Esophagus (tissue), 2 donors: ENCODE measurements around the gene UNKL. TPM values are rescaled to one million over a fixed set of nuclear protein-coding genes. Genes with fewer than 3 reads are reported as not detected.

ENCODE experiments used
- H3K27ac ChIP-seq, 2 donors: one replicate each; pipeline ENCODE4 v1.5.1; 2013; ENCODE audit warnings: low read depth in 2 of 2, mild to moderate bottlenecking in 2 of 2, inconsistent platforms in 1 of 2, low read length in 1 of 2, moderate library complexity in 1 of 2
- H3K27me3 ChIP-seq, 2 donors: one replicate each; pipeline ENCODE4 v1.6.1; 2013; ENCODE audit warnings: low read length in 2 of 2, control low read depth in 1 of 2, mild to moderate bottlenecking in 1 of 2; ENCODE audit not compliant: insufficient read depth in 2 of 2, control insufficient read depth in 1 of 2
- H3K36me3 ChIP-seq, 2 donors: one replicate each; pipeline ENCODE4 v1.6.1; 2013; ENCODE audit warnings: low read length in 1 of 2; ENCODE audit not compliant: control insufficient read depth in 2 of 2, insufficient read depth in 2 of 2
- H3K4me1 ChIP-seq, 2 donors: one replicate each; pipeline ENCODE4 v1.6.1; 2013; ENCODE audit warnings: low read length in 1 of 2; ENCODE audit not compliant: control insufficient read depth in 2 of 2, insufficient read depth in 2 of 2
- H3K4me3 ChIP-seq, 2 donors: one replicate each; pipeline ENCODE4 v1.5.1; 2013; ENCODE audit warnings: low read length in 2 of 2, mild to moderate bottlenecking in 2 of 2, low read depth in 1 of 2, moderate library complexity in 1 of 2
- H3K9me3 ChIP-seq, 2 donors: one replicate each; pipeline ENCODE4 v1.6.1; 2013; ENCODE audit warnings: mild to moderate bottlenecking in 2 of 2, low read depth in 1 of 2, low read length in 1 of 2, moderate library complexity in 1 of 2; ENCODE audit not compliant: control insufficient read depth in 2 of 2, insufficient read depth in 1 of 2
- WGBS, 2 donors: extraction: QIAGEN DNeasy Blood & Tissue Kit; methylation state at CpG; one replicate each; pipeline ENCODE4 v1.1.7; 2013; 5-methylcytosine and 5-hydroxymethylcytosine counted together
- polyA plus RNA-seq, 2 donors: library from polyadenylated mRNA; stranded (reverse); fragments of 200-250 nt; gene quantifications; one replicate each; pipeline ENCODE4 v1.2.3, GENCODE V29; 2013
- donor health status: healthy with polysubstance abuse.
- donor health status: Bipolar disorder and iron deficiency.

UNKL gene
- polyA plus RNA-seq, 2 donors, result 5.4 to 8.1 TPM

- Histone ChIP-seq H3K27ac (no peak overlapping the region), H3K4me3 (no peak overlapping the region), H3K27me3 (no peaks in the 10 kb centered on the region), H3K4me1 (no peaks in the 10 kb centered on the region), H3K9me3 (no peaks in the 10 kb centered on the region), H3K36me3 (peaks cover 13 to 65% of the 10 kb centered on the region in 2 donors)
- 93% methylated on average over 41 of the region's 41 CpGs for WGBS, 2 donors
These were observed 41.0 kb upstream of the UNKL start for GRCh38 chr16:1455190-1456171.

DNA sequence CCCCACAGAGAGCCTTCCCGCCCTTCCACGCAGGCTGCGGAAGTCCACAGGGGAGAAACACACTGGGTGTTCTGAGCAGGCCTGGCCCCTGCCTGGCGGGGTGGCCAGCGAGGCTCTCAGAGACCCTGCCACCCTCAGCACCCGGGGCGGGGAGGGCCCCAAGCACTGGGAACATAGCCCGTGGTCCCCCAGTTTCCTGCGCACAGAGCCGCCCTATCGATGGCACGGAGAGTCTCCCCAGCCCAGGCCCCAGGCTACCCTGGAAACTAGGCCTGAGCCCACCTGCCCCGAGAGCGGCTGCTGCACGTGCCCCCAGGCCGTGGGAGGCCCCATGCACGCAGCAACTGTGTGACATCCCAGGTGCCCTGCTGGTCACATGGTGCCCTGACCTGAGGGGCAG, 40.1 kb upstream of the UNKL start:
- no peaks in the 10 kb centered on the region for H3K9me3 ChIP-seq
- H3K4me1 ChIP-seq, result no peaks in the 10 kb centered on the region
- H3K4me3 ChIP-seq, result no peak overlapping the region
- H3K27me3 ChIP-seq, result no peaks in the 10 kb centered on the region
- 91 to 92% methylated on average over 17 of the region's 17 CpGs for WGBS, 2 donors
- H3K27ac ChIP-seq, result no peak overlapping the region
- H3K36me3 ChIP-seq, result peaks cover 10 to 65% of the 10 kb centered on the region in 2 donors

- no peaks in the 10 kb centered on the region for H3K9me3 ChIP-seq
- WGBS, 2 donors, result 93 to 94% methylated on average over 19 of the region's 19 CpGs
- no peak overlapping the region for H3K4me3 ChIP-seq
- H3K27me3 ChIP-seq, result no peaks in the 10 kb centered on the region
- no peak overlapping the region for H3K27ac ChIP-seq
- H3K4me1 ChIP-seq, result no peaks in the 10 kb centered on the region
- peaks cover 5 to 74% of the 10 kb centered on the region in 2 donors for H3K36me3 ChIP-seq
These were observed 38.8 kb upstream of the UNKL start for GRCh38 chr16:1453316-1453715.

DNA sequence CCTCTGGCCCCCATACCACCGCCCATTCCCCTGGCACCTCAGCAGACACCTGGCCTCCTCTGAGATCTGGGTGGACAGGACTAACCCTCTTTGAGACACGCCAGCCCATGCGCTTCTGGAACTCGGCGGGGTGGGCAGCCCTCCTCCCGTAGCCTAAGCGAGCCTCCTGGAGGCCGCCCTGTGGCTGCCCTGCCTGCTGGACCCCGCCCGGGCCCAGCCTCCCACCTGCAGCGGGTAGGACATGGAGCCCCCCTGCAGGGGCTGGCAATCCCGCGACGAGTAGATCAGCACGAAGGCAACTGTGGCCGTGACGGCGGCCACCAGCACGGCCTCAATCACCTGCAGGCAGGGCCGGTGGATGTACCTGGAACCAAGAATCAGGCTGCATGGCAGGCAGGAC, 38.0 kb upstream of the UNKL start:
- 93 to 94% methylated on average over 20 of the region's 20 CpGs for WGBS, 2 donors
- peaks cover 6 to 78% of the 10 kb centered on the region in 2 donors for H3K36me3 ChIP-seq

DNA sequence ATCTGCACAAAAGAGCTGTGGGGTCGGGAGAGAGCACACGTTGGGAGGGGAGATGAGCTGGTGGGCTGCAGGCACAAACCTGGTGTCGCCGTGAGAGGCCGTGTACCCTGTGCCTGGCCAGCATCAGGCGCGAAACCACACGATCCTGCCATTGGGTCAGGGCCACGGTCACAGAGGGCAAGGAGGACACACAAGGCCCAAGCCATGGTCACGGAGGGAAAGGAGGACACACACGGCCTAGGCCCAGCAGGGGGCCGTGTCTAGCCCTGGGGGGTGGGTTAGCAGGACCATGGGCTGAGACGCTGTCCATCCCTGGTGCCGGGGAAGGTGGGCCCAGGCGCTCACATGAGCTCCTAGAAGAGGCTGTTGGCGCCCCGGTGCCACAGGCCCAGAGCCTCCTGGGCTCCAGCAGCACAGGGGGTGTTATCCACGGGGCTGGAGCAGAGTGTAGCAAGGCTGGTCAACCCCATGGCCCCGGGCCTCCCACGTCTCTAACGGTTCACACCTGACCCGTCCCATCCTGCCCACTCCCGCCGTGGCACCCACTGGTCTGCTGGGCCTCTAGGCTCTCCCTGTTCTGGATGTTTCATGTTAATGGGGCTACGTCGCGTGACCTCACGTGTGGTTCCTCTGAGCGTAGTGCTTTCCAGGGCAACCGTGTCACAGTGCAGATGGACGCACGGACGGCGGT, 37.3 kb upstream of the UNKL start:
- H3K9me3 ChIP-seq, result no peaks in the 10 kb centered on the region
- no peaks in the 10 kb centered on the region for H3K27me3 ChIP-seq
- H3K4me1 ChIP-seq, result no peaks in the 10 kb centered on the region
- WGBS, 2 donors, result 94 to 96% methylated on average over 33 to 34 of the region's 34 CpGs
- peaks cover 8 to 78% of the 10 kb centered on the region in 2 donors for H3K36me3 ChIP-seq
- H3K4me3 ChIP-seq, result no peak overlapping the region
- H3K27ac ChIP-seq, result no peak overlapping the region

More for the DNA sequence above, 38.0 kb upstream of the UNKL start:
- Histone ChIP-seq H3K9me3 (no peaks in the 10 kb centered on the region), H3K27ac (no peak overlapping the region), H3K27me3 (no peaks in the 10 kb centered on the region), H3K4me1 (no peaks in the 10 kb centered on the region), H3K4me3 (no peak overlapping the region)

DNA sequence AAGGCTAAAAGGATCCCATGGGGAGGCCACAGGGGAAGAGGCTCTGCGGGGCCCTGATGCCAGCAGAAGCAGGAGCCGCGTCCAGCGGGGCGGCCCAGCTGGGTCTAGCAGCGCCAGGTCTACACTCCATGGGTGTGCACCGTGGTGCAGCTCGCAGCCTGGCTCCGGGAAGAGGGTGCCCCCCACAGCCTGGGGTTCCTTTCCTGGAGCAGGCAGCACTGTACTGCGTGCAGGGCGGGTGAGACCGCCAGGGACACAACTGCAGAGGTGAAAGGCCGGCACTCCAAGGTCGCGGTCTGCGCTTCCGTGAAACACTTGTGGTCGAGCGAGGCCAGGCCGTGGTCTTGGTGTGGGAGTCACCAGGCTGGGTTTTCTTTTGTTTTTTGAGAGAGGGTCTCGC, 36.3 kb upstream of the UNKL start:
- no peaks in the 10 kb centered on the region for H3K9me3 ChIP-seq
- peaks cover 8 to 82% of the 10 kb centered on the region in 2 donors for H3K36me3 ChIP-seq
- no peak overlapping the region for H3K27ac ChIP-seq
- H3K4me3 ChIP-seq, result no peak overlapping the region
- H3K27me3 ChIP-seq, result no peaks in the 10 kb centered on the region
- no peaks in the 10 kb centered on the region for H3K4me1 ChIP-seq
- WGBS, 2 donors, result 95 to 96% methylated on average over 21 of the region's 21 CpGs

- WGBS, 2 donors, result 89 to 90% methylated on average over 29 of the region's 29 CpGs
- no peak overlapping the region for H3K27ac ChIP-seq
- peaks cover 8 to 77% of the 10 kb centered on the region in 2 donors for H3K36me3 ChIP-seq
These were observed 35.7 kb upstream of the UNKL start for GRCh38 chr16:1450218-1450617.

DNA sequence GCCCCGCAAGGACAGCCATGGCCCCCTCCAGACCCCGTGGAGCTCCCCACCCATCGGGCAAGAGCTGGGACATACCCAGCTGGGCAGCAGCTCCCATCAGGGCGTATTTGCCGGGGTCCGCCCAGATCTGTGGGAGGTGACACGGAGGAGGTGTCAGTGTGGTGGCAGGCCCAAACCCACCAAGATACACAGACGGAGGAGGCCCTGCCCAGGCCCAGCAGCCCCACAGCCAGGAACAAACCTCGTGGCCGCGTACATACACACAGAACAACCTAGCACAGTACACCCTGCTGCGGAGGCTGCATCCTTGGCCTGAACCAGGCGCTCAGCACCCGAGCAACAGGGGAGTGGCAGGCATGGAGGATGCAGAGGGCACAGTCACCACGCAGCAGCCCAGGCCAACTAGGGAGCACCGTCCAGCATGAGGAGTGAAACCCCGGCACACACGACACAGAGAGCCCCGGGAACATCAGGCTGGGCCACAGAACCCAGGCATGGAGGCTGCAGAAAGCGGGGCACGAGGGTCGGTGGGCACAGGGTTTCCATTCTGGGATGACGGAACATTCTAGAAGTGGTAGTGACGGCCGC, 34.8 kb upstream of the UNKL start:
- no peaks in the 10 kb centered on the region for H3K9me3 ChIP-seq
- no peaks in the 10 kb centered on the region for H3K4me1 ChIP-seq
- peaks cover 8 to 68% of the 10 kb centered on the region in 2 donors for H3K36me3 ChIP-seq
- 94 to 96% methylated on average over 25 of the region's 25 CpGs for WGBS, 2 donors
- H3K27me3 ChIP-seq, result no peaks in the 10 kb centered on the region
- no peak overlapping the region for H3K27ac ChIP-seq
- no peak overlapping the region for H3K4me3 ChIP-seq

More at GRCh38 chr16:1450218-1450617, 35.7 kb upstream of the UNKL start:
- no peak overlapping the region for H3K4me3 ChIP-seq
- H3K4me1 ChIP-seq, result no peaks in the 10 kb centered on the region
- no peaks in the 10 kb centered on the region for H3K9me3 ChIP-seq
- no peaks in the 10 kb centered on the region for H3K27me3 ChIP-seq

DNA sequence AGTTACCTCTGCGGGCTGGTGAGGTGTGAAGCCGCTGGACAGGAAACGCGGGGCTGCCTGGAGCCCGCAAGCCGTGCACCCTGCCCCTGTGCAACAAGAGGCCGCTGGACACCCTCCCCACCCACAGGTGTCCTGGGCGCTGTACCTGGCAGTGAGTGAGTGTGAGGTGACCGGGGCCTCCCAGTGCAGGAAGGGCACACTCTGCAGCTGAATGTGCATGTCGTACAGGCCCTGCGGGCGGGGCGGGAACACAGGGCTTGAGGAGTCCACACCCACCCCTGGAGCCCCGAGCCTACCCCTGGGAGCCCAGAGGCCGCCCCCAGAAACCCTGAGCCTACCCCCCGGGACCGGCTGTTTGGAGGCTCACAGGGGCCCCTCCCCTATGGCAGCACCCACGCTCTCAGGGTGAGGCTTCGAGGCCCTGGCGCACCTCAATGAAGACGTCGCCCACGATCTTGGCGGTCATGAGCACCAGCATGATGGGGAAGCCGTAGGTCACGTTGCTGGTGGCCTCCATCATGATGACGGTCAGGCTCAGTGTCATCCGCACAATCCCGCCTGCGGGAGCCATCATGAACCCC, 34.1 kb upstream of the UNKL start:
- Histone ChIP-seq H3K27me3 (no peaks in the 10 kb centered on the region), H3K4me3 (no peak overlapping the region), H3K27ac (no peak overlapping the region), H3K4me1 (no peaks in the 10 kb centered on the region), H3K9me3 (no peaks in the 10 kb centered on the region), H3K36me3 (peaks cover 6 to 66% of the 10 kb centered on the region in 2 donors)
- 90 to 91% methylated on average over 30 of the region's 30 CpGs for WGBS, 2 donors
